ENCODE data around the gene CLEC10A.
A peak's percentile ranks its signal among the peaks of the same experiment; 100 is the strongest.
"Not testable (repeated sequence)": the region's sequence is repeated elsewhere in the genome, so short reads cannot be mapped to it uniquely, and the experiment has no call there.

Gene CLEC10A

DNA sequence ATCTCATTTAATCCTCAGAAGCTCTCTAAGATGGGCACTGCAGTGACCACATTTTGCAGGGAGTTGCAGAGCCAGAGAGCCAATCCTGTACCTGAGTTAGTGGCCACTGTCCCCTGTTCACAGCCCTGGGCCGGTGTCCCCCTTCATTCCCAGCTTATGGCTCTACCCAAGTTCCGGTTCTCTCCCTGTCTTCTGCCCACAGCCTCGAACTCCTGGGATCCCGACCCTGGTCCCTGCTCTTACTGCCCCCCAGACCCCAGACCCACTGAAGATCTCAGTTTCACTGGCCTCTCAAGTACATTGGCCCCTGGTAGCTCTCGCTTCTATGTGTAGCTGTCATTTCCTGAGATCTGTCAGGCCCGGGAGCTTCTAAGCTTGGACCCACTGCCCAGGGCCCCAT is 22.4 kb upstream of the CLEC10A start:
- Histone ChIP-seq H3K79me2 (no peaks in the 10 kb centered on the region), H3K4me2 (ENCODE audit: low read length) (no peak overlapping the region), H3K4me1 (no peaks in the 10 kb centered on the region), H3K36me3 (ENCODE audit: control insufficient read depth, insufficient read depth, low read length) (no peaks in the 10 kb centered on the region), H3K27ac (no peak overlapping the region), H3K9ac (no peak overlapping the region), H3K27me3 (ENCODE audit: control insufficient read depth, insufficient read depth, low read length) (no peaks in the 10 kb centered on the region), H3K9me3 (ENCODE audit: control insufficient read depth, low read length) (no peaks in the 10 kb centered on the region), H3K4me3 (ENCODE audit: low read depth, low read length) (no peak overlapping the region), H2AFZ (no peak overlapping the region)
- TF ChIP-seq, protein P1, sequence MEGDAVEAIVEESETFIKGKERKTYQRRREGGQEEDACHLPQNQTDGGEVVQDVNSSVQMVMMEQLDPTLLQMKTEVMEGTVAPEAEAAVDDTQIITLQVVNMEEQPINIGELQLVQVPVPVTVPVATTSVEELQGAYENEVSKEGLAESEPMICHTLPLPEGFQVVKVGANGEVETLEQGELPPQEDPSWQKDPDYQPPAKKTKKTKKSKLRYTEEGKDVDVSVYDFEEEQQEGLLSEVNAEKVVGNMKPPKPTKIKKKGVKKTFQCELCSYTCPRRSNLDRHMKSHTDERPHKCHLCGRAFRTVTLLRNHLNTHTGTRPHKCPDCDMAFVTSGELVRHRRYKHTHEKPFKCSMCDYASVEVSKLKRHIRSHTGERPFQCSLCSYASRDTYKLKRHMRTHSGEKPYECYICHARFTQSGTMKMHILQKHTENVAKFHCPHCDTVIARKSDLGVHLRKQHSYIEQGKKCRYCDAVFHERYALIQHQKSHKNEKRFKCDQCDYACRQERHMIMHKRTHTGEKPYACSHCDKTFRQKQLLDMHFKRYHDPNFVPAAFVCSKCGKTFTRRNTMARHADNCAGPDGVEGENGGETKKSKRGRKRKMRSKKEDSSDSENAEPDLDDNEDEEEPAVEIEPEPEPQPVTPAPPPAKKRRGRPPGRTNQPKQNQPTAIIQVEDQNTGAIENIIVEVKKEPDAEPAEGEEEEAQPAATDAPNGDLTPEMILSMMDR (IDR thresholded peaks at IDR 0.05) = no peak

DNA sequence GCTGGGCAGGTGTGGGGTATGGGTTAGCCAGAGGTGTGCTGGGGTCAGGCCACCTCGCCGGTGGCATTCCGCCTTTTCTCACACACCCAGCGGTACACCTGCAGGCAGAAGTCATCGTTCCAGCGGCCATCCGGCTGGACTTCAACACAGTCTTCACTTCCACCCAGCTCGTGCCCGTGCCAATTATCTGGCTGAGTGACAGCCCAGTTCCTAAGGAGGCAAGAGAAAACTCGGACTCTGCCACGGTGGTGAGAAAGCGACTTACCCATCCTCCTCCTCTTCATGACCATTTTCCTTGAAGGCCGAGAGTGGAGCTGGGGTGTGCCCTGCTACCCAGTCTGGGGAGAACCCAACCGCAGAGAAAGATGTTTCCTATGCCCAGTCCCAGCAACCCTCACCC is 21.5 kb upstream of the CLEC10A start:
- no peak overlapping the region for H3K4me2 ChIP-seq (ENCODE audit: low read length)
- H3K79me2 ChIP-seq = no peaks in the 10 kb centered on the region
- H3K4me3 ChIP-seq (ENCODE audit: low read depth, low read length) = no peak overlapping the region
- no peaks in the 10 kb centered on the region for H3K4me1 ChIP-seq
- TF ChIP-seq, protein P1 (IDR thresholded peaks at IDR 0.05) = no peak
- no peak overlapping the region for H3K27ac ChIP-seq
- no peak overlapping the region for H3K9ac ChIP-seq
- no peak overlapping the region for H2AFZ ChIP-seq
- no peaks in the 10 kb centered on the region for H3K27me3 ChIP-seq (ENCODE audit: control insufficient read depth, insufficient read depth, low read length)
- no peaks in the 10 kb centered on the region for H3K9me3 ChIP-seq (ENCODE audit: control insufficient read depth, low read length)
- H3K36me3 ChIP-seq (ENCODE audit: control insufficient read depth, insufficient read depth, low read length) = no peaks in the 10 kb centered on the region

DNA sequence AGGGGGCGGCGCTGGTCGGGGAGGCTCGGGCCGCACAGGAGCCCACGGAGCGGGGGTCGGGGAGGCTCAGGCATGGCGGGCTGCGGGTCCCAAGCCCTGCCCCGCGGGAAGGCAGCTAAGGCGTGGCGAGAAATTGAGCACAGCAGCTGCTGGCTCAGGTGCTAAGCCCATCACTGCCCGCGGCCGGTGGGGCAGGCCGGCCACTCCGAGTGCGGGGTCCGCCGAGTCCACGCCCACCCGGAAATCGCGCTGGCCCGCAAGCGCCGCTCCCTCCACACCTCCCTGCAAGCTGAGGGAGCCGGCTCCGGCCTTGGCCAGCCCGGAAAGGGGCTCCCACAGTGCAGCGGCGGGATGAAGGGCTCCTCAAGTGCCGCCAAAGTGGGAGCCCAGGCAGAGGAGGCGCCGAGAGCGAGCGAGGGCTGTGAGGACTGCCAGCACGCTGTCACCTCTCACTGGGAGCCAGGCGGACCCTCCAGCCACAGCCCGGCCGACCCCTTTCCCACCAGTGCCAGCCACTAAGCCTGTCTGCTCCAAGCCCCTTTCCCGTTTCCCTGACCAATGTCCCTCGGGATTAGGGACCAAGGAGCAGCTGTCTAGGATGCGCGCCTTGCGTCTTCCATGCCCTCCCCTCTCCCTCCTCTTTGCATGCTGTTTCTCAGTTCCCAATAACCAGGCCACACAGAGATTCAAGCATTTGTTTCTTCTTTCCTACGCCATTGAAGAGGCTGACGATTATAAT is 20.8 kb upstream of the CLEC10A start:
- H3K36me3 ChIP-seq (ENCODE audit: control insufficient read depth, insufficient read depth, low read length); H3K4me3 ChIP-seq (ENCODE audit: low read depth, low read length); H3K27ac ChIP-seq; H2AFZ ChIP-seq; H3K27me3 ChIP-seq (ENCODE audit: control insufficient read depth, insufficient read depth, low read length); H3K9ac ChIP-seq; H3K4me1 ChIP-seq; H3K79me2 ChIP-seq; H3K4me2 ChIP-seq (ENCODE audit: low read length); H3K9me3 ChIP-seq (ENCODE audit: control insufficient read depth, low read length): not testable (repeated sequence)

DNA sequence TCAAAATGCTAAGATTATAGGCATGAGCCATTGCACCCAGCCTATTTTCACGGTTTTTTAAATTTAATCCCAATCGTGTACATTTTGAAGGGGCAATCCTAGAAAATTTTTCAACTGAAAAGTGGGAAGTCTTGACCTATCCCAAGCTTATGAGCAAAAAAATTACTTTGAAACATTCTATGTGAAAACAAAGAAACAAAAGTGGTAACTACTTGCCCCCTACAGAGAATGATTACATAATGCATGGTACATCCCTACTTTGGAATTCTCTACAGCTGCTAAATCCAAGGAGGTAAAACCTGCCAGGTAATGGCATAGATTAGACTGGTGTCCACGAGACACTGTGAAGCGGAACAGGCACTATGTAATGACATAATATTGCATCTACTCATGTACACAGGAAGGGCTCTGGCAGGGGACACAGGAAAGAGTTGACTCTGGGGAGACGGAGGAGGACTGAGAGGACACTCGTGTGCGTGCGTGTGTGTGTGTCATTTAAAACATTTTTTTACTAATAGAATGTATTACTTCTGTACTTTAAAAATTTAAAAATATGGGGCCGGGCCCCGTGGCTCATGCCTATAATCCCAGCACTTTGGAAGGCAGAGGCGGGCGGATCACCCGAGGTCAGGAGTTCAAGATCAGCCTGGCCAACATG is 18.9 kb upstream of the CLEC10A start:
- H3K79me2 ChIP-seq = no peaks in the 10 kb centered on the region
- no peak overlapping the region for H2AFZ ChIP-seq
- TF ChIP-seq, protein P1 (IDR thresholded peaks at IDR 0.05) = no peak
- no peaks in the 10 kb centered on the region for H3K9me3 ChIP-seq (ENCODE audit: control insufficient read depth, low read length)
- no peaks in the 10 kb centered on the region for H3K27me3 ChIP-seq (ENCODE audit: control insufficient read depth, insufficient read depth, low read length)
- H3K4me2 ChIP-seq (ENCODE audit: low read length) = no peak overlapping the region
- H3K4me1 ChIP-seq = no peaks in the 10 kb centered on the region
- H3K27ac ChIP-seq = no peak overlapping the region
- H3K36me3 ChIP-seq (ENCODE audit: control insufficient read depth, insufficient read depth, low read length) = no peaks in the 10 kb centered on the region
- H3K9ac ChIP-seq = no peak overlapping the region
- H3K4me3 ChIP-seq (ENCODE audit: low read depth, low read length) = no peak overlapping the region

DNA sequence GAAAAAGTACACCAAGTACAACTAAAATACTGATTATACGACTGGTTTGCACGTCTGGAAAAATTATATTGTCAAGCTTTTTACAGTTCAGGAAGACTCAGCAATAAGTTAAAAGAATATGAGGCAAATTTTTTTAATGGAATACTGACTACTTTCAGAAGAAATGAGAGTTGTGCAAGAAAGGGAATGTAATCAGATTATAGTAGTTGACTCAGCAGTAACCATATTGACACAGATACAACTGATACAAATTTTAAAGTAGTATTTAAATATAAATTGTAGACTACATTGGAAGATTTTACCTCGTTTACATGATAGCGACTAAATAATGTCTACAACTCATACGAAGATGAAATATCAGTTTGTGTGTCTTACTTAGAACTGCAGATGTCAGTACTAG is 17.9 kb upstream of the CLEC10A start:
- Histone ChIP-seq H3K4me3 (ENCODE audit: low read depth, low read length) (no peak overlapping the region), H3K9ac (no peak overlapping the region), H3K27ac (no peak overlapping the region), H2AFZ (peak overlapping the region; percentile 4), H3K4me1 (no peaks in the 10 kb centered on the region), H3K9me3 (ENCODE audit: control insufficient read depth, low read length) (no peaks in the 10 kb centered on the region), H3K79me2 (no peaks in the 10 kb centered on the region), H3K27me3 (ENCODE audit: control insufficient read depth, insufficient read depth, low read length) (no peaks in the 10 kb centered on the region), H3K36me3 (ENCODE audit: control insufficient read depth, insufficient read depth, low read length) (no peaks in the 10 kb centered on the region), H3K4me2 (ENCODE audit: low read length) (no peak overlapping the region)
- TF ChIP-seq, protein P1 (IDR thresholded peaks at IDR 0.05) = no peak

Data from parathyroid adenoma (tissue), 2 donors.